ENCODE measurements around the gene PPFIA1. TPM values are rescaled to one million over a fixed set of nuclear protein-coding genes. Genes with fewer than 3 reads are reported as not detected.

Gene PPFIA1
- total and polyA plus RNA-seq, 2 of the 13 experiments (the other 11 are each of a cell fraction or from before 2014, with no cell fraction given), result 29.9 to 45.2 TPM

GRCh38 chr11:70421123-70421522 lies 150.6 kb downstream of the PPFIA1 start:
- ATAC-seq (no peak), DNase-seq (ENCODE audit: low spot score) (no peak), FAIRE-seq (no peak)
- H3K36me3 ChIP-seq (replicated peaks in 1 of 2; ENCODE audit: control insufficient read depth in 1 of 2, insufficient read depth in 2 of 2, low read length in 2 of 2), result peaks cover 48 to 85% of the 10 kb centered on the region in 2 experiments
- intact Hi-C loops (cut with micrococcal nuclease; ENCODE audit: unreplicated experiment), result no loop called here
- H3K9ac ChIP-seq (ENCODE audit: insufficient read depth, low read depth, low read length), result no peak overlapping the region
- ChIA-PET POLR2A (no interaction called here), CTCF (ENCODE audit: low intra/inter-chr PET ratio, low total read pairs) (no interaction called here)
- H3K4me3 ChIP-seq (replicated peaks in 1 of 3; ENCODE audit: insufficient read depth in 1 of 3, low read depth in 2 of 3, low read length in 3 of 3), result no peak overlapping the region
- no peak overlapping the region for H3K4me2 ChIP-seq (ENCODE audit: low read depth, low read length)
- H3K4me1 ChIP-seq (ENCODE audit: insufficient read depth, low read length), result no peaks in the 10 kb centered on the region
- no peak overlapping the region for H2AFZ ChIP-seq (ENCODE audit: low read length)
- no TSS peak for BruUV-seq (replicated peaks)
- H3K79me2 ChIP-seq (ENCODE audit: insufficient read depth, low read length), result no peaks in the 10 kb centered on the region
- in situ Hi-C loops (cut with HindIII; ENCODE audit: extremely low pct_ligation_motif_present, low pct_unique_long_range_greater_than_20kb), result no loop called here
- H3K27me3 ChIP-seq (ENCODE audit: control insufficient read depth in 1 of 2, insufficient read depth in 2 of 2, low read length in 2 of 2), result no peaks in the 10 kb centered on the region
- H4K20me1 ChIP-seq (ENCODE audit: insufficient read depth, low read length), result no peaks in the 10 kb centered on the region
- WGBS (ENCODE audit: low lambda C conversion rate), result 97% methylated on average over 13 of the region's 13 CpGs
- no peak for TF ChIP-seq ZNF737 (CRISPR knock-in tag; IDR thresholded peaks at IDR 0.05; ENCODE audit: borderline replicate concordance)
- TF ChIP-seq ELF4 (CRISPR knock-in tag; IDR thresholded peaks at IDR 0.05; ENCODE audit: borderline replicate concordance), result no peak
- TF ChIP-seq, protein P1, sequence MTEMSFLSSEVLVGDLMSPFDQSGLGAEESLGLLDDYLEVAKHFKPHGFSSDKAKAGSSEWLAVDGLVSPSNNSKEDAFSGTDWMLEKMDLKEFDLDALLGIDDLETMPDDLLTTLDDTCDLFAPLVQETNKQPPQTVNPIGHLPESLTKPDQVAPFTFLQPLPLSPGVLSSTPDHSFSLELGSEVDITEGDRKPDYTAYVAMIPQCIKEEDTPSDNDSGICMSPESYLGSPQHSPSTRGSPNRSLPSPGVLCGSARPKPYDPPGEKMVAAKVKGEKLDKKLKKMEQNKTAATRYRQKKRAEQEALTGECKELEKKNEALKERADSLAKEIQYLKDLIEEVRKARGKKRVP (CRISPR knock-in tag; IDR thresholded peaks at IDR 0.05), result no peak
- no peak for TF ChIP-seq ONECUT2 (CRISPR knock-in tag; IDR thresholded peaks at IDR 0.05)
- no peaks in the 10 kb centered on the region for H3K9me3 ChIP-seq (ENCODE audit: low read length)
- H3K27ac ChIP-seq (ENCODE audit: extremely low read length, insufficient read depth, low read length), result no peak overlapping the region

DNA sequence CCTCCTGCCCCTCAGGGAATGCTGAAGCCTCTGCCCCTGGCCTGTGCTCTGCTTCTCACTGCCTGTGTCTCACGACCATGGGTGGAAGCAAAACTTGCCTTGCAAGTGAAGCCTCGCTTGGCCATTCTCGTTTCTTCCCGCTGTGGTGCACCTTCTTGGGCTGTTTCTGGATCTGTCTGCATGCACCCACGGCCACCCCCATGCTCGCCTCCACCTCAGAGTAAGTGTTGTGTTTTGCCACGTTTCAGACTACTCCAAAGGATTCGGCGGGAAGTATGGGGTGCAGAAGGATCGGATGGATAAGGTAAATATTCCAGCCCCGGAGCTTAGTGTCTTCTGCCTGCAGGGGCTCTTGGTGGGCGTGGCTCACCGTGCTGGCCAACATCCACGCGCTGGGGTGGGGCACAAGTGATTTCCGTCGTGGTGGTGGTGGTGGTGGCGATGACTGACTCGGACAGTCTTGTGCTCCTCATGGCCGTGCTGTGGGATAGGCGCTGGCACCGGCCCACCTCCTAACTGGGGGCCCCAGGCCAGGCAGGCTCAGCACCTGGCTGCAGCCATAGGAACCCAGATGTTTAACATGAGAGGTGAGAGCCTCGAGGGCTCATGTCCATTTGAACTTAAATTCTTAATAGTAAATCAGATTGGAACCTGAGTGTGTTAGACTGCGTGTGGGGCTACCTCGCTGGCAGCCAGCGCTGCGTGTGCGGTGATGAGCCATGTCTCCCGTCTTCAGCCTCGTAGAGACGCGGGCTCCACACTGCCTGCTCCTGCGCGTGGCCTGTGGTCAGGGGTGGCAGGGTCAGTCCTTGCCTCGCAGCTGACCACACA lies 152.4 kb downstream of the PPFIA1 start:
- no peaks in the 10 kb centered on the region for H3K4me1 ChIP-seq (ENCODE audit: insufficient read depth, low read length)
- BruUV-seq (replicated peaks), result no TSS peak
- no peak overlapping the region for H3K27ac ChIP-seq (ENCODE audit: extremely low read length, insufficient read depth, low read length)
- no peaks in the 10 kb centered on the region for H3K9me3 ChIP-seq (ENCODE audit: low read length)
- DNase-seq (ENCODE audit: low spot score) (no peak), FAIRE-seq (no peak), ATAC-seq (no peak)
- intact Hi-C loops (cut with micrococcal nuclease; ENCODE audit: unreplicated experiment) (no loop called here), in situ Hi-C loops (cut with HindIII; ENCODE audit: extremely low pct_ligation_motif_present, low pct_unique_long_range_greater_than_20kb) (no loop called here)
- no peak overlapping the region for H3K4me2 ChIP-seq (ENCODE audit: low read depth, low read length)
- H3K9ac ChIP-seq (ENCODE audit: insufficient read depth, low read depth, low read length), result no peak overlapping the region
- WGBS (ENCODE audit: low lambda C conversion rate), result 96% methylated on average over 29 of the region's 35 CpGs
- ChIA-PET CTCF (ENCODE audit: low intra/inter-chr PET ratio, low total read pairs) (no interaction called here), POLR2A (no interaction called here)
- peaks cover 45 to 81% of the 10 kb centered on the region in 2 experiments for H3K36me3 ChIP-seq (replicated peaks in 1 of 2; ENCODE audit: control insufficient read depth in 1 of 2, insufficient read depth in 2 of 2, low read length in 2 of 2)
- H3K27me3 ChIP-seq (ENCODE audit: control insufficient read depth in 1 of 2, insufficient read depth in 2 of 2, low read length in 2 of 2), result no peaks in the 10 kb centered on the region
- H2AFZ ChIP-seq (ENCODE audit: low read length), result no peak overlapping the region
- no peak overlapping the region for H3K4me3 ChIP-seq (replicated peaks in 1 of 3; ENCODE audit: insufficient read depth in 1 of 3, low read depth in 2 of 3, low read length in 3 of 3)
- no peaks in the 10 kb centered on the region for H3K79me2 ChIP-seq (ENCODE audit: insufficient read depth, low read length)
- no peaks in the 10 kb centered on the region for H4K20me1 ChIP-seq (ENCODE audit: insufficient read depth, low read length)
- no peak for TF ChIP-seq ZNF773 (CRISPR knock-in tag; IDR thresholded peaks at IDR 0.05; ENCODE audit: borderline replicate concordance)
- no peak for TF ChIP-seq ZNF891 (CRISPR knock-in tag; IDR thresholded peaks at IDR 0.05)
- no peak for TF ChIP-seq ZBTB4 (CRISPR knock-in tag; IDR thresholded peaks at IDR 0.05; ENCODE audit: borderline replicate concordance)
- no peak for TF ChIP-seq HNRNPUL1 (IDR thresholded peaks at IDR 0.05; ENCODE audit: low read depth, low read length)
- TF ChIP-seq ZNF33A (CRISPR knock-in tag; IDR thresholded peaks at IDR 0.05; ENCODE audit: borderline replicate concordance), result no peak
- TF ChIP-seq HMG20A (CRISPR knock-in tag; IDR thresholded peaks at IDR 0.05; ENCODE audit: borderline replicate concordance), result no peak

All from HepG2 (cell line).